Fibroblast of lung (primary cell): ENCODE measurements around the gene SH3BP2.

Experiments
- CTCF ChIP-seq, 2 donors: IDR thresholded peaks in 1 of 2; conservative IDR thresholded peaks in 1 of 2; 1 replicate in 1 of 2; 2 replicates in 1 of 2; pipeline ENCODE4 v1.5.1; 2011 to 2012; ENCODE audit warnings: low read length in 2 of 2, control low read depth in 1 of 2, inconsistent platforms in 1 of 2, low read depth in 1 of 2, mild to moderate bottlenecking in 1 of 2
- EZH2 ChIP-seq: IDR thresholded peaks from 2 replicates; pipeline ENCODE4 v1.5.1; 2012; ENCODE audit warnings: low read length, control low read depth, mild to moderate bottlenecking; ENCODE audit errors: missing control alignments

DNA sequence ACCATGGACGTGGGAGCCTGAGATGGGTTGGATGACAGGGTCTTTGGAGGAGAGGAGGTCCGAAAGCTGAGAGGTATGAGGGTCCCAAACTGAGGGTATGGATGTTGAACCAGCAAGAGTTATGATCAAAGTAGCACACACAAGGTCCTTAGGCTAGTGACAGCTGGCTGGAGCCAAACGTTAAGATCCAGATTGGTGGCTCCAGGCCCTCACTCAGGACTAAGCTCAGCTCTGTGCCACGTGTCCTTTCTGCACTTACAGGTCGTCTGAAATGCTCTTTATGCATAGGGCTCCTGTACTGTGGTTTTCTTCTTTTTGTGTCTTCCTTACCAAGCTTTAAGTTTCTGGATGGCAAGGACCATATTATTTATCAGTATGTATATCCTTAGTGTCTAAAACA lies 86.1 kb downstream of the SH3BP2 start:
- TF ChIP-seq CTCF (conservative IDR thresholded peaks at IDR 0.05 in 1 of 2, IDR thresholded peaks at IDR 0.05 in 1 of 2; ENCODE audit: low read depth in 1 of 2, low read length in 2 of 2) (no peak), EZH2 (no peak)
